Ascending aorta (tissue), 2 donors: Measurements from ENCODE around the gene ZNF488. TPM values are rescaled to one million over a fixed set of nuclear protein-coding genes. Genes with fewer than 3 reads are reported as not detected.
A peak's percentile ranks its signal among the peaks of the same experiment; 100 is the strongest.

ENCODE experiments used
- DNase-seq, 2 donors: peaks; one replicate each; pipeline ENCODE4 v3.0.0-alpha.2; 2019; ENCODE audit warnings: low spot score in 2 of 2
- H3K27ac ChIP-seq, 2 donors: fragments of 200-600 bp; sonication (generic); one replicate each; pipeline ENCODE4 v1.5.1; 2016 to 2017; ENCODE audit warnings: mild to moderate bottlenecking in 1 of 2
- H3K27me3 ChIP-seq: fragments of 200-600 bp; sonication (generic); one replicate; pipeline ENCODE4 v1.5.1; 2017
- H3K36me3 ChIP-seq, 2 donors: fragments of 200-600 bp; sonication (generic); one replicate each; pipeline ENCODE4 v1.5.1; 2016
- H3K4me1 ChIP-seq, 2 donors: fragments of 200-600 bp; sonication (generic); one replicate each; pipeline ENCODE4 v1.5.1; 2016 to 2017; ENCODE audit warnings: mild to moderate bottlenecking in 1 of 2
- H3K4me3 ChIP-seq, 2 donors: fragments of 200-600 bp; sonication (generic); one replicate each; pipeline ENCODE4 v1.5.1; 2016 to 2017; ENCODE audit warnings: mild to moderate bottlenecking in 1 of 2
- H3K9me3 ChIP-seq, 2 donors: fragments of 200-600 bp; sonication (generic); one replicate each; pipeline ENCODE4 v1.5.1; 2016
- intact Hi-C: fragments of 100-400 bp; cut with DNase I; formaldehyde crosslinking; loops from one replicate; pipeline ENCODE4 v1.15.1; 2023
- total RNA-seq: library from RNA; depleted of rRNA; stranded (reverse); fragments of >200 nt; gene quantifications from one replicate; pipeline ENCODE4 v1.1.0, GENCODE V29; 2016
- TF ChIP-seq, protein P1 (sequence below), 3 experiments: fragments of 200-600 bp in 2 of 3; fragments of 450-650 bp in 1 of 3; sonication (generic) in 2 of 3; IDR thresholded peaks; one replicate each; pipeline ENCODE4 v1.5.1; 2016 to 2019; ENCODE audit warnings: antibody characterized with exemption in 3 of 3, mild to moderate bottlenecking in 1 of 3, moderate library complexity in 1 of 3

The ZNF488 gene
- total RNA-seq, 1 donor from 2014 or later, result not detected

DNA sequence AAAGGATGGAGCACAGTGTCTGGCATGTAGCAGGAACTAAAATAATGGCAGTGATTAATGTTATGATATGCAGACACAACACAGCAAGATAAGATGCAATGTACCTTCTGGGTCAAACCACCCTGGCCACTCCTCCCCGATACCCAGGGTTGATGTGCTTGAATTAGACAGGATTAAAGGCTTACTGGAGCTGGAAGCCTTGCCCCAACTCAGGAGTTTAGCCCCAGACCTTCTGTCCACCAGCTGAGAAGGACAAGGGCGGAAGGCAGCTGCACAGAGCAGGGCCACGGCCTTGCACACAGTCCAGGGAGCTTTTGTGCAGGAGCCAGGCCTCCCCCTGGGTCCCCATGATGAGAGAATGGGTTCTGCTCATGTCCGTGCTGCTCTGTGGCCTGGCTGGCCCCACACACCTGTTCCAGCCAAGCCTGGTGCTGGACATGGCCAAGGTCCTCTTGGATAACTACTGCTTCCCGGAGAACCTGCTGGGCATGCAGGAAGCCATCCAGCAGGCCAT lies 35.9 kb downstream of the ZNF488 start, which contains the start of gene RBP3:
TSS of gene RBP3 (plus strand) at position 226 of the 514 bp plus-strand sequence. CDS start at position 348, 122 bp downstream.
- H3K27me3 ChIP-seq, result no peaks in the 10 kb centered on the region
- no peaks in the 10 kb centered on the region for H3K4me1 ChIP-seq
- H3K4me3 ChIP-seq, result no peak within 1 kb of the TSS
- no peak for DNase-seq
- TF ChIP-seq, protein P1, sequence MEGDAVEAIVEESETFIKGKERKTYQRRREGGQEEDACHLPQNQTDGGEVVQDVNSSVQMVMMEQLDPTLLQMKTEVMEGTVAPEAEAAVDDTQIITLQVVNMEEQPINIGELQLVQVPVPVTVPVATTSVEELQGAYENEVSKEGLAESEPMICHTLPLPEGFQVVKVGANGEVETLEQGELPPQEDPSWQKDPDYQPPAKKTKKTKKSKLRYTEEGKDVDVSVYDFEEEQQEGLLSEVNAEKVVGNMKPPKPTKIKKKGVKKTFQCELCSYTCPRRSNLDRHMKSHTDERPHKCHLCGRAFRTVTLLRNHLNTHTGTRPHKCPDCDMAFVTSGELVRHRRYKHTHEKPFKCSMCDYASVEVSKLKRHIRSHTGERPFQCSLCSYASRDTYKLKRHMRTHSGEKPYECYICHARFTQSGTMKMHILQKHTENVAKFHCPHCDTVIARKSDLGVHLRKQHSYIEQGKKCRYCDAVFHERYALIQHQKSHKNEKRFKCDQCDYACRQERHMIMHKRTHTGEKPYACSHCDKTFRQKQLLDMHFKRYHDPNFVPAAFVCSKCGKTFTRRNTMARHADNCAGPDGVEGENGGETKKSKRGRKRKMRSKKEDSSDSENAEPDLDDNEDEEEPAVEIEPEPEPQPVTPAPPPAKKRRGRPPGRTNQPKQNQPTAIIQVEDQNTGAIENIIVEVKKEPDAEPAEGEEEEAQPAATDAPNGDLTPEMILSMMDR (IDR thresholded peaks at IDR 0.05), result no peak
- no peaks in the 10 kb centered on the region for H3K9me3 ChIP-seq
- no peaks in the 10 kb centered on the region for H3K36me3 ChIP-seq
- intact Hi-C loops, result no loop called here
- no peak within 1 kb of the TSS for H3K27ac ChIP-seq

DNA sequence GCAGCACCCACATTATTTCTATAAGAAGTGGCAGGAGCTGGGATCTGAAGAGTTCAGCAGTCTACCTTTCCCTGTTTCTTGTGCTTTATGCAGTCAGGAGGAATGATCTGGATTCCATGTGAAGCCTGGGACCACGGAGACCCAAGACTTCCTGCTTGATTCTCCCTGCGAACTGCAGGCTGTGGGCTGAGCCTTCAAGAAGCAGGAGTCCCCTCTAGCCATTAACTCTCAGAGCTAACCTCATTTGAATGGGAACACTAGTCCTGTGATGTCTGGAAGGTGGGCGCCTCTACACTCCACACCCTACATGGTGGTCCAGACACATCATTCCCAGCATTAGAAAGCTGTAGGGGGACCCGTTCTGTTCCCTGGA lies 36.8 kb downstream of the ZNF488 start:
- no peak overlapping the region for H3K27ac ChIP-seq
- TF ChIP-seq, protein P1 (IDR thresholded peaks at IDR 0.05), result no peak
- H3K4me1 ChIP-seq, result no peaks in the 10 kb centered on the region
- H3K27me3 ChIP-seq, result no peaks in the 10 kb centered on the region
- H3K36me3 ChIP-seq, result no peaks in the 10 kb centered on the region
- DNase-seq, result no peak
- no peak overlapping the region for H3K4me3 ChIP-seq
- H3K9me3 ChIP-seq, result no peaks in the 10 kb centered on the region
- intact Hi-C loops, result no loop called here

DNA sequence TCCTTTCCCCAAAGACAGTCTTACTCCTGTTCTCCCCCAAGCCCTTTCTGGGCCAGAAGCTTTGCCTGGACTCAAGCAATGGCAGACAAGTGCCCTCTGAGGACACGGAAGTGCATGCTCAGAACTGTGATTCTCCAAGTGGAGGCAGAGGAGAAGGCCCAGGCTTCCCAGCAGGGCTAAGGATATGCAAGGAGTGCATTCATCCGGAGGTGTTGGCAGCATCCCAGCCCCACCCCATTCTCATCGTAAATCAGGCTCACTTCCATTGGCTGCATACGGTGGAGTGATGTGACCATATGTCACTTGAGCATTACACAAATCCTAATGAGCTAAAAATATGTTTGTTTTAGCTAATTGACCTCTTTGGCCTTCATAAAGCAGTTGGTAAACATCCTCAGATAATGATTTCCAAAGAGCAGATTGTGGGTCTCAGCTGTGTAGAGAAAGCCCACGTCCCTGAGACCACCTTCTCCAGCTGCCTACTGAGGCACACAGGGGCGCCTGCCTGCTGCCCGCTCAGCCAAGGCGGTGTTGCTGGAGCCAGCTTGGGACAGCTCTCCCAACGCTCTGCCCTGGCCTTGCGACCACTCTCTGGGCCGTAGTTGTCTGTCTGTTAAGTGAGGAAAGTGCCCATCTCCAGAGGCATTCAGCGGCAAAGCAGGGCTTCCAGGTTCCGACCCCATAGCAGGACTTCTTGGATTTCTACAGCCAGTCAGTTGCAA lies 37.4 kb downstream of the ZNF488 start:
- TF ChIP-seq, protein P1 (IDR thresholded peaks at IDR 0.05), result no peak
- intact Hi-C loops, result no loop called here
- no peak overlapping the region for H3K4me3 ChIP-seq
- H3K4me1 ChIP-seq, result no peaks in the 10 kb centered on the region
- H3K27ac ChIP-seq, result no peak overlapping the region
- no peaks in the 10 kb centered on the region for H3K9me3 ChIP-seq
- H3K36me3 ChIP-seq, result no peaks in the 10 kb centered on the region
- no peaks in the 10 kb centered on the region for H3K27me3 ChIP-seq
- no peak for DNase-seq

DNA sequence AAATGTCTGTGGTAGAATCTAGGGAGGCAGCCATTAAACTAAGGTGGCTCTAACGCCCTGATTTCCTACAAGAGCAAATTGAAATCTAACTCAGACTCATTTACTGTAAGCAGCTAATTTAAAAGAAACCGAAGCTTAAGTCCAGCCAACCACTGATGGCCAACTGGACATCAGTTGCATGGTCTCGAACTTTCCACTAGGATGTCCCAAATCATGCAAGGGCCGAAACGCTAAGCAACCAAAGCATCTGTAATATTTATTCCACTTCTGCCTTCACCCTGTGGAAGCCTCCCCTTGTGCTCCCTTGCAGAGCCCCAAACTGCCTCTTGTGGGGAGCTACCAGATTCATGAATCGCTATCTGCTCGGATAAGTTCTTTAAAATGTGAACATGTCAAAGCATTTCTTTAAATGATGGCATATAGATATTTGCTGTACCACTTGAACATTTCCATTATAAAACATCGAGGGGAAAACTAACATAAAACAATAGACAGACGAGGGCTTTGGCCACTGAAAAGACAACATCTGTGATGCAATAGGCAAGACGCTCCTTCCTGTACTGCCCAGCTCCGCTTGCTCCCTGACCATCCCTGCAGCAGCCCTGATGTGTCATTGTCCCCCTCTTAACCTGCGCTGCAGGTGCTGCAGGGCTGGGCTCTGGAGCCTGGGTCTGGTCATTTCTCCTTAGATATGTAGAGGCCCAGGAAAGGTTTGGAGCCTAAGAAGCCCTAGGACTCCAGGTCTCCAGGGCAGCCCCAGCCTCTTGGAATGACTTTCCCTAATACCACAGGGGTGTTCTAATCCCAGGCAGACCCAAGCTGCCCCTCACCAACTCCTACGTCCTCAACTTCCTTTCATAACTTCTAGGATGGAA lies 38.9 kb downstream of the ZNF488 start:
- no peak overlapping the region for H3K27ac ChIP-seq
- no peak for DNase-seq
- no peaks in the 10 kb centered on the region for H3K4me1 ChIP-seq
- no peak overlapping the region for H3K4me3 ChIP-seq
- no peaks in the 10 kb centered on the region for H3K36me3 ChIP-seq
- no peaks in the 10 kb centered on the region for H3K9me3 ChIP-seq
- TF ChIP-seq, protein P1 (IDR thresholded peaks at IDR 0.05), result no peak
- no peaks in the 10 kb centered on the region for H3K27me3 ChIP-seq
- intact Hi-C loops, result no loop called here

DNA sequence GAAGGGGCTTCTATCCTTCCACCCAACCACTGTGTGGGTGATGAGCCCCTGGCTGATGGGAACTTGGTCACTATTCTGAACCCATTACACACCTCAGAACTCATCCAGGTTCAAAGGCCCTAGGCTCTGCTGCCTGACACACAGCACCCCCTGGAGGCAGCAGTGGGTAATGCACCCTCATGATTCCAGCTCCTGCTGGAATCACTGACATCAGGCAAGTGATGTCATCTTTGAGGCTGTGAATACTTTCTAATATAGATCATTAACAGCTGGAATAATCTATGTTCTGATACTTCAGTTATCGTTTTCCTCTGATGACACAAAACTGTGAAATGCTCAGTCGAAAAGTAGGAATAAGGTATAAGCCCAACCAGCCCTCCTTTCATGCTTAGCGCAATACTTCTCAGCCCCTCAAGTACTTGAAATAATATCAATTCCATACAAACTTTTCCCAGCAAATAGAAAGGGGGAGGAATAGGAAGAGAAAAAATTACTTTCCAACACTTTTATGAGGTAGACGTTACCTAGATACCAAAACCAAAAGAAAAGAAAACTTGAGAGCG lies 43.4 kb downstream of the ZNF488 start:
- TF ChIP-seq, protein P1 (IDR thresholded peaks at IDR 0.05), result peak; percentile 66 to 92 (median 87)
- H3K4me1 ChIP-seq, result no peaks in the 10 kb centered on the region
- H3K36me3 ChIP-seq, result no peaks in the 10 kb centered on the region
- peak in 1 of 2 donors; percentile 73 for DNase-seq
- no peak overlapping the region for H3K4me3 ChIP-seq
- intact Hi-C loops, result loop anchor here (1.0 kb wide), 1 partner anchor 316 kb away; no protein-coding TSS in a partner anchor
- H3K27me3 ChIP-seq, result no peaks in the 10 kb centered on the region
- H3K27ac ChIP-seq, result no peak overlapping the region
- no peaks in the 10 kb centered on the region for H3K9me3 ChIP-seq
